ENCODE data around the gene GLIPR1.
"Not testable (repeated sequence)": the region's sequence is repeated elsewhere in the genome, so short reads cannot be mapped to it uniquely, and the experiment has no call there.

Gene GLIPR1

GRCh38 chr12:75522124-75522523 lies 41.6 kb downstream of the GLIPR1 start:
- DNase-seq: not testable (repeated sequence)

- no peak for DNase-seq
Observed at GRCh38 chr12:75525263-75525662, 44.7 kb downstream of the GLIPR1 start.

GRCh38 chr12:75526655-75527511 lies 46.3 kb downstream of the GLIPR1 start:
- DNase-seq: peak in 1 of 2 experiments; percentile 74

- DNase-seq: no peak
Observed at GRCh38 chr12:75528272-75528671, 47.7 kb downstream of the GLIPR1 start.

GRCh38 chr12:75528692-75529091 lies 48.1 kb downstream of the GLIPR1 start:
- no peak for DNase-seq

GRCh38 chr12:75529316-75529715 lies 48.8 kb downstream of the GLIPR1 start:
- no peak for DNase-seq

- no peak for DNase-seq
Observed at GRCh38 chr12:75529826-75530225, 49.3 kb downstream of the GLIPR1 start.

GRCh38 chr12:75533239-75533638 lies 52.7 kb downstream of the GLIPR1 start:
- DNase-seq: no peak

- DNase-seq: no peak
Observed at GRCh38 chr12:75539889-75540288, 59.3 kb downstream of the GLIPR1 start.

- no peak for DNase-seq
Observed at GRCh38 chr12:75542942-75543341, 62.4 kb downstream of the GLIPR1 start.

GRCh38 chr12:75543529-75543928 lies 63.0 kb downstream of the GLIPR1 start:
- DNase-seq: no peak

- DNase-seq: no peak
Observed at GRCh38 chr12:75545636-75546035, 65.1 kb downstream of the GLIPR1 start.

GRCh38 chr12:75548879-75549278 lies 68.3 kb downstream of the GLIPR1 start:
- no peak for DNase-seq

- no peak for DNase-seq
Observed at GRCh38 chr12:75549989-75550388, 69.4 kb downstream of the GLIPR1 start.

GRCh38 chr12:75550401-75551240 lies 70.1 kb downstream of the GLIPR1 start:
- no peak for DNase-seq

GRCh38 chr12:75551477-75551876 lies 70.9 kb downstream of the GLIPR1 start:
- no peak for DNase-seq

GRCh38 chr12:75553398-75553797 lies 72.8 kb downstream of the GLIPR1 start:
- DNase-seq: no peak

Measured in SW 1271 (cell line).